OCI-LY7 (cell line): Measurements from ENCODE around the gene CEP112. TPM values are rescaled to one million over a fixed set of nuclear protein-coding genes. Genes with fewer than 3 reads are reported as not detected.

Experiments used
- BruUV-seq: library from RNA; stranded (reverse); fragments of 400-500 nt; replicated peaks from 2 replicates; lab custom pipeline; 2021; lab: Mats Ljungman, UMichigan
- CTCF ChIA-PET: fragments of 300-600 bp; sonication (Branson Sonifier 250); formaldehyde crosslinking; loops from one replicate; lab custom pipeline; 2022; ENCODE audit warnings: antibody characterized with exemption; ENCODE audit not compliant: unreplicated experiment; lab: Charles Lee
- POLR2A ChIA-PET: fragments of 300-600 bp; sonication (Branson Sonifier 250); formaldehyde crosslinking; loops from one replicate; lab custom pipeline; 2022; ENCODE audit warnings: antibody characterized with exemption; lab: Charles Lee
- DNase-seq: peaks from one replicate; pipeline ENCODE4 v3.0.0-alpha.2; 2015; ENCODE audit warnings: low spot score
- H2AFZ ChIP-seq: fragments of 200-600 bp; sonication (generic), shearing (Covaris generic); 2 replicates; pipeline ENCODE4 v1.6.1; 2014; ENCODE audit warnings: mild to moderate bottlenecking, antibody characterized with exemption, low read length, moderate library complexity
- H3K27ac ChIP-seq: fragments of 200-600 bp; sonication (generic); 2 replicates; pipeline ENCODE4 v1.5.1; 2014; ENCODE audit warnings: mixed run types, low read depth, mild to moderate bottlenecking, moderate library complexity, low read length, inconsistent platforms; ENCODE audit not compliant: poor library complexity, severe bottlenecking
- H3K36me3 ChIP-seq: fragments of 200-600 bp; sonication (generic); 2 replicates; pipeline ENCODE4 v1.6.1; 2014; ENCODE audit warnings: mild to moderate bottlenecking, antibody characterized with exemption, low read length, moderate library complexity, mixed read lengths; ENCODE audit not compliant: insufficient read depth
- H3K4me1 ChIP-seq: fragments of 200-600 bp; sonication (generic); 2 replicates; pipeline ENCODE4 v1.5.1; 2014; ENCODE audit warnings: mild to moderate bottlenecking, low read length; ENCODE audit not compliant: insufficient read depth, poor library complexity, severe bottlenecking
- H3K4me2 ChIP-seq: fragments of 200-600 bp; sonication (generic); 2 replicates; pipeline ENCODE4 v1.6.1; 2014; ENCODE audit warnings: mild to moderate bottlenecking, low read length
- H3K4me3 ChIP-seq: fragments of 200-600 bp; sonication (generic); 2 replicates; pipeline ENCODE4 v1.5.1; 2014; ENCODE audit warnings: mild to moderate bottlenecking, low read depth, low read length; ENCODE audit not compliant: poor library complexity, severe bottlenecking
- H3K79me2 ChIP-seq: fragments of 200-600 bp; sonication (generic); 2 replicates; pipeline ENCODE4 v1.6.1; 2016; ENCODE audit warnings: low read depth, mild to moderate bottlenecking, low read length, moderate library complexity, mixed read lengths; ENCODE audit not compliant: insufficient read depth
- H3K9me2 ChIP-seq: fragments of 200-600 bp; sonication (generic); 2 replicates; pipeline ENCODE4 v1.6.1; 2016; ENCODE audit warnings: mild to moderate bottlenecking, low read length, mixed read lengths; ENCODE audit not compliant: insufficient read depth
- H3K9me3 ChIP-seq: fragments of 200-600 bp; sonication (generic); 2 replicates; pipeline ENCODE4 v1.6.1; 2014; ENCODE audit warnings: mild to moderate bottlenecking, mixed run types, low read length, mixed read lengths
- H4K20me1 ChIP-seq: fragments of 200-600 bp; sonication (generic); 2 replicates; pipeline ENCODE4 v1.6.1; 2014; ENCODE audit warnings: mild to moderate bottlenecking, antibody characterized with exemption, low read length, moderate library complexity, mixed read lengths; ENCODE audit not compliant: insufficient read depth
- CTCF ChIP-seq: fragments of 200-600 bp; sonication (generic); conservative IDR thresholded peaks from 2 replicates; pipeline ENCODE4 v1.5.1; 2014; ENCODE audit warnings: mild to moderate bottlenecking, antibody characterized with exemption, low read length, moderate library complexity, mixed read lengths
- EZH2phosphoT487 ChIP-seq: fragments of 200-600 bp; sonication (generic); IDR thresholded peaks from 2 replicates; pipeline ENCODE4 v1.6.1; 2018; ENCODE audit warnings: low read depth, borderline replicate concordance, mild to moderate bottlenecking, mixed run types, antibody characterized with exemption, low read length, moderate library complexity, mixed read lengths
- intact Hi-C: fragments of 100-400 bp; cut with micrococcal nuclease; formaldehyde crosslinking; loops from one replicate; pipeline ENCODE4 v1.10.0; 2022; ENCODE audit not compliant: unreplicated experiment
- total RNA-seq, 2 experiments: library from RNA; depleted of rRNA in 1 of 2; stranded (reverse); fragments of >200 nt in 1 of 2; shearing (Covaris generic) in 1 of 2; gene quantifications; 2 replicates each; pipeline ENCODE4 v1.2.3, GENCODE V29; 2014 to 2022

Gene CEP112
- total RNA-seq, 2 experiments from 2014 or later, result 2.7 to 6.9 TPM

- no peak overlapping the region for H3K4me2 ChIP-seq
- no peaks in the 10 kb centered on the region for H3K9me2 ChIP-seq
- no peaks in the 10 kb centered on the region for H4K20me1 ChIP-seq
- DNase-seq, result no peak
- ChIA-PET POLR2A (no interaction called here), CTCF (no interaction called here)
- BruUV-seq, result no TSS peak
- H3K27ac ChIP-seq, result no peak overlapping the region
- no peak overlapping the region for H3K4me3 ChIP-seq
- no peaks in the 10 kb centered on the region for H3K4me1 ChIP-seq
- H3K36me3 ChIP-seq, result no peaks in the 10 kb centered on the region
- no peaks in the 10 kb centered on the region for H3K79me2 ChIP-seq
- TF ChIP-seq EZH2phosphoT487 (no peak), CTCF (no peak)
- no peaks in the 10 kb centered on the region for H3K9me3 ChIP-seq
- intact Hi-C loops, result no loop called here
- H2AFZ ChIP-seq, result no peak overlapping the region
These were observed 561.4 kb downstream of the CEP112 start for GRCh38 chr17:65630502-65630901.

GRCh38 chr17:65629234-65629690 lies 562.7 kb downstream of the CEP112 start:
- H3K4me3 ChIP-seq, result no peak overlapping the region
- CTCF ChIA-PET, result no interaction called here
- no peak overlapping the region for H3K27ac ChIP-seq
- H3K36me3 ChIP-seq, result no peaks in the 10 kb centered on the region
- no TSS peak for BruUV-seq
- H3K79me2 ChIP-seq, result no peaks in the 10 kb centered on the region
- no peak overlapping the region for H2AFZ ChIP-seq
- H3K9me2 ChIP-seq, result no peaks in the 10 kb centered on the region
- no peak for TF ChIP-seq CTCF
- no peak for TF ChIP-seq EZH2phosphoT487
- no peaks in the 10 kb centered on the region for H3K4me1 ChIP-seq
- POLR2A ChIA-PET, result no interaction called here
- H4K20me1 ChIP-seq, result no peaks in the 10 kb centered on the region
- intact Hi-C loops, result no loop called here
- H3K4me2 ChIP-seq, result no peak overlapping the region
- no peaks in the 10 kb centered on the region for H3K9me3 ChIP-seq
- DNase-seq, result no peak

DNA sequence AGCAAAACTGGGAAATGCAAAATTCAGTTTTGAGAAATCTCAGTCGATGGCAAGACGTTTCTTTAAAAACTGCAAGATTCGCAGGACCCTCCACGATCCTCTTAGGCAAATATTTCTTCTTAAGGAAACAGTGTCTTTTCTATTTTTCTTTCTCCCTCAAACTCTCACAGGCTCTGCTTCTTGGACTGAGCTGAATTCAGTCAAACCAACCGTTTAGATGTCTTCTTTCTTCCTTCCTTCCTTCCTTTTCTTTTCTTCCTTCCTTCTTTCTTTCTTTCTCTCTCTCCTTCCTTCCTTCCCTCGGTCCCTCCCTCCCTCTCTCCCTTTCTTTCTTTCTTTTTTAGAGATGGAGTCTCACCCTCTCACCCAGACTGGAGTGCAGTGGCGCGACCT lies 563.3 kb downstream of the CEP112 start:
- Histone ChIP-seq H3K27ac (no peak overlapping the region), H3K79me2 (no peaks in the 10 kb centered on the region), H3K36me3 (no peaks in the 10 kb centered on the region), H3K9me3 (no peaks in the 10 kb centered on the region), H2AFZ (no peak overlapping the region), H3K4me2 (no peak overlapping the region), H3K4me3 (no peak overlapping the region), H4K20me1 (no peaks in the 10 kb centered on the region), H3K4me1 (no peaks in the 10 kb centered on the region), H3K9me2 (no peaks in the 10 kb centered on the region)
- POLR2A ChIA-PET, result no interaction called here
- CTCF ChIA-PET, result no interaction called here
- no peak for TF ChIP-seq CTCF
- TF ChIP-seq EZH2phosphoT487, result no peak
- no peak for DNase-seq
- no TSS peak for BruUV-seq
- intact Hi-C loops, result no loop called here
